Natural killer cell (primary cell): ENCODE results near the gene IER5L. TPM values are rescaled to one million over a fixed set of nuclear protein-coding genes. Genes with fewer than 3 reads are reported as not detected.
"Not testable (repeated sequence)": the region's sequence is repeated elsewhere in the genome, so short reads cannot be mapped to it uniquely, and the experiment has no call there.

ENCODE experiments used
- ATAC-seq, 3 donors: fragments of 150-1000 bp in 2 of 3; fragments of 200-7000 bp in 1 of 3; cut with Tn5 transposase; 1 replicate in 1 of 3; 2 replicates in 2 of 3; pipeline ENCODE4 v1.10.0; 2021; ENCODE audit warnings: mild to moderate bottlenecking in 2 of 3, moderate library complexity in 2 of 3
- DNase-seq, 2 donors: peaks; one replicate each; pipeline versions ENCODE4 v3.0.0 to v3.0.0-alpha.2; 2013 to 2021; ENCODE audit warnings: mixed read lengths in 1 of 2
- H3K27ac ChIP-seq: one replicate; pipeline ENCODE4 v1.5.1; 2013; ENCODE audit warnings: mild to moderate bottlenecking, low read length
- H3K27me3 ChIP-seq: one replicate; pipeline ENCODE4 v1.6.1; 2013; ENCODE audit warnings: low read length; ENCODE audit not compliant: control insufficient read depth, insufficient read depth
- H3K36me3 ChIP-seq: one replicate; pipeline ENCODE4 v1.6.1; 2013; ENCODE audit warnings: low read length; ENCODE audit not compliant: control insufficient read depth, insufficient read depth
- H3K4me1 ChIP-seq: one replicate; pipeline ENCODE4 v1.6.1; 2013; ENCODE audit warnings: low read length; ENCODE audit not compliant: control insufficient read depth, insufficient read depth
- H3K4me3 ChIP-seq: one replicate; pipeline ENCODE4 v1.5.1; 2013; ENCODE audit warnings: low read length
- H3K9me3 ChIP-seq: one replicate; pipeline ENCODE4 v1.6.1; 2013; ENCODE audit warnings: low read length; ENCODE audit not compliant: control insufficient read depth, insufficient read depth
- H3K27ac Mint-ChIP-seq, 2 donors: one replicate each; pipeline ENCODE4 v1.8.0; 2022; ENCODE audit warnings: mild to moderate bottlenecking in 2 of 2, mixed read lengths in 2 of 2, moderate library complexity in 1 of 2
- H3K27me3 Mint-ChIP-seq, 2 donors: one replicate each; pipeline ENCODE4 v1.8.0; 2022; ENCODE audit warnings: low read depth in 2 of 2, mixed read lengths in 2 of 2
- H3K36me3 Mint-ChIP-seq: one replicate; pipeline ENCODE4 v1.8.0; 2022; ENCODE audit warnings: mixed read lengths
- H3K4me1 Mint-ChIP-seq, 2 donors: one replicate each; pipeline ENCODE4 v1.8.0; 2022; ENCODE audit warnings: mixed read lengths in 2 of 2
- H3K4me3 Mint-ChIP-seq: one replicate; pipeline ENCODE4 v1.8.0; 2022; ENCODE audit warnings: mild to moderate bottlenecking, moderate library complexity, mixed read lengths
- H3K9me3 Mint-ChIP-seq, 2 donors: one replicate each; pipeline ENCODE4 v1.8.0; 2022; ENCODE audit warnings: mixed read lengths in 2 of 2
- WGBS: methylation state at CpG from one replicate; pipeline ENCODE4 v1.1.7; 2013; ENCODE audit warnings: missing lambda C conversion rate; ENCODE audit not compliant: insufficient coverage; 5-methylcytosine and 5-hydroxymethylcytosine counted together
- intact Hi-C: fragments of 100-400 bp; cut with micrococcal nuclease; formaldehyde crosslinking; loops from one replicate; pipeline ENCODE4 v1.14.2; 2022
- total RNA-seq, 4 donors: library from RNA; stranded (reverse); fragments of 120-200 nt in 1 of 4; gene quantifications; one replicate each; pipeline versions ENCODE4 v1.2.3 to v1.2.4, GENCODE V29; 2013 to 2022
- TF ChIP-seq, protein P1 (sequence below): fragments of 200-600 bp; IDR thresholded peaks from one replicate; pipeline ENCODE4 v1.8.0; 2022; ENCODE audit warnings: antibody characterized with exemption

The IER5L gene
- total RNA-seq, 3 donors from 2014 or later (not counting 1 experiment from before 2014, with no cell fraction given) = 1.4 to 3.9 (median 2.8) TPM

DNA sequence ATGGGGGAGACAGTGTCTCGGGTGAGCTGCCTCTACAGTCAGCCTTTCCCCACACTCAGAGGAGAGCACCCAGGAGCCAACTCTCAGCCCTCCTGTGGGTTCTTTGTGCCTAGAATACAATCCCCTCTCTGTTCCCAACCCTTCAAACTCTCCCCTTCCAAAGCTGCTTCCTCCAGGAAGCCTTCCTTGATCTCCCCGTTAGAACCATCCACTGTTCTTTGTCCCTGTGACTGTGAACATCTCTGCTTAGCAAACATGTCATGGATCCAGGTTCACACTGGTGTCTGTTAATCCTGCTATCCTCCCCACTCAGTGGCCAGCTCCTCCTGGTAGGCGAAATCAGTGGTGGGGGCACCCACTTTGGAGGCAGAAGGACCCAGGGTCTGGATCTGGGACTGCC lies 16.2 kb upstream of the IER5L start:
- ATAC-seq (no peak), DNase-seq (no peak)
- H3K4me3 ChIP-seq = no peak overlapping the region
- H3K36me3 Mint-ChIP-seq = peaks cover 8% of the 10 kb centered on the region
- peaks cover 2% of the 10 kb centered on the region for H3K27me3 ChIP-seq
- H3K36me3 ChIP-seq = no peaks in the 10 kb centered on the region
- no peak overlapping the region for H3K27ac Mint-ChIP-seq
- H3K4me1 Mint-ChIP-seq = no peaks in the 10 kb centered on the region
- intact Hi-C loops = no loop called here
- H3K27ac ChIP-seq = no peak overlapping the region
- no peak overlapping the region for H3K4me3 Mint-ChIP-seq
- H3K27me3 Mint-ChIP-seq = peaks cover 14 to 21% of the 10 kb centered on the region in 2 donors
- no peaks in the 10 kb centered on the region for H3K4me1 ChIP-seq
- H3K9me3 Mint-ChIP-seq = no peaks in the 10 kb centered on the region
- TF ChIP-seq, protein P1, sequence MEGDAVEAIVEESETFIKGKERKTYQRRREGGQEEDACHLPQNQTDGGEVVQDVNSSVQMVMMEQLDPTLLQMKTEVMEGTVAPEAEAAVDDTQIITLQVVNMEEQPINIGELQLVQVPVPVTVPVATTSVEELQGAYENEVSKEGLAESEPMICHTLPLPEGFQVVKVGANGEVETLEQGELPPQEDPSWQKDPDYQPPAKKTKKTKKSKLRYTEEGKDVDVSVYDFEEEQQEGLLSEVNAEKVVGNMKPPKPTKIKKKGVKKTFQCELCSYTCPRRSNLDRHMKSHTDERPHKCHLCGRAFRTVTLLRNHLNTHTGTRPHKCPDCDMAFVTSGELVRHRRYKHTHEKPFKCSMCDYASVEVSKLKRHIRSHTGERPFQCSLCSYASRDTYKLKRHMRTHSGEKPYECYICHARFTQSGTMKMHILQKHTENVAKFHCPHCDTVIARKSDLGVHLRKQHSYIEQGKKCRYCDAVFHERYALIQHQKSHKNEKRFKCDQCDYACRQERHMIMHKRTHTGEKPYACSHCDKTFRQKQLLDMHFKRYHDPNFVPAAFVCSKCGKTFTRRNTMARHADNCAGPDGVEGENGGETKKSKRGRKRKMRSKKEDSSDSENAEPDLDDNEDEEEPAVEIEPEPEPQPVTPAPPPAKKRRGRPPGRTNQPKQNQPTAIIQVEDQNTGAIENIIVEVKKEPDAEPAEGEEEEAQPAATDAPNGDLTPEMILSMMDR = no peak
- peaks cover 3% of the 10 kb centered on the region for H3K9me3 ChIP-seq
- 78% methylated on average over 3 of the region's 3 CpGs for WGBS

DNA sequence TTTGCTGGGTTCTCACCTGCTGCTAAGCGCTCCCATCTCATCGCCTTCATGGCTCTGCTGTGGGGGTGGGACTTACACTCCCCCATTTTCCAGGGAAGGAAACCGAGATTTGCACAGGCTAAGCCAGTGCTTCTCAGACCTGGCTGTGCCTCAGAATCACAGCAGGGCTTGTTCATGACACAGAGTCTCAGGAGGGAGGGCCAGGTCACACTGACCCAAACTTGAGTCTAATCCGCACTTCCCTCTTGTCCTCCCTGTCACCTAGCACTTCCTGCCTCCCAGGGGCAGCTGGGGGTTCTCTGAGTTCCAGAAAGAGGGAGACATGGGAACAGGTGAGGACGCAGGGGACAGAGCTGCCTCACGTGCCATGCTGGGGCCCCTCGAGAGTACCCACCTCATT lies 15.6 kb upstream of the IER5L start:
- H3K4me1 ChIP-seq = no peaks in the 10 kb centered on the region
- no peak overlapping the region for H3K4me3 ChIP-seq
- H3K4me1 Mint-ChIP-seq = no peaks in the 10 kb centered on the region
- no peak overlapping the region for H3K27ac Mint-ChIP-seq
- 84% methylated on average over 7 of the region's 7 CpGs for WGBS
- DNase-seq (no peak), ATAC-seq (no peak)
- intact Hi-C loops = no loop called here
- peaks cover 8% of the 10 kb centered on the region for H3K36me3 Mint-ChIP-seq
- no peaks in the 10 kb centered on the region for H3K9me3 Mint-ChIP-seq
- peaks cover 9 to 21% of the 10 kb centered on the region in 2 donors for H3K27me3 Mint-ChIP-seq
- H3K9me3 ChIP-seq = peaks cover 3% of the 10 kb centered on the region
- no peaks in the 10 kb centered on the region for H3K36me3 ChIP-seq
- H3K4me3 Mint-ChIP-seq = no peak overlapping the region
- H3K27ac ChIP-seq = no peak overlapping the region
- TF ChIP-seq, protein P1 = no peak
- peaks cover 2% of the 10 kb centered on the region for H3K27me3 ChIP-seq

DNA sequence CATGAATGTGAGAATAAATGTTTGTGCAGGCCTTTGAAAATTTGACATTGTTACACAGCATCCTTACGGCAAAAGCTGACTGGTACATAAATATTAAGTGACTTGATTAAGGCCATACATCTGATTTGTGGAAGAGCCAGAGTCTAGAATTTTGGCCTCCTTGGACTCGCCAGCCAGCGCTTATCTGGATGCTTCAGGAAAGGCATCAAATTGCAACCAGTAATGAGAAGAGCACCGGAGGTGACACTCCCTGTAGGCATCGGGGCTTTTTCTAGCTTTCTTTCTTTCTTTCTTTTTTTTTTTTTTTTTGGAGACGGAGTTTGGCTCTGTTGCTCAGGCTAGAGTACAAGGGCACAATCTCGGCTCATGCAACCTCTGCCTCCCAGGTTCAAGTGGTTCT lies 13.2 kb upstream of the IER5L start:
- H3K27ac Mint-ChIP-seq = no peak overlapping the region
- no peaks in the 10 kb centered on the region for H3K27me3 ChIP-seq
- no peak overlapping the region for H3K27ac ChIP-seq
- DNase-seq (no peak), ATAC-seq (no peak)
- WGBS = 95% methylated on average over 7 of the region's 7 CpGs
- H3K36me3 Mint-ChIP-seq = peaks cover 8% of the 10 kb centered on the region
- no peak overlapping the region for H3K4me3 Mint-ChIP-seq
- H3K9me3 Mint-ChIP-seq = no peaks in the 10 kb centered on the region
- H3K27me3 Mint-ChIP-seq = peaks cover 6 to 21% of the 10 kb centered on the region in 2 donors
- H3K4me1 Mint-ChIP-seq = no peaks in the 10 kb centered on the region
- H3K36me3 ChIP-seq = no peaks in the 10 kb centered on the region
- intact Hi-C loops = no loop called here
- H3K4me3 ChIP-seq = no peak overlapping the region
- no peaks in the 10 kb centered on the region for H3K4me1 ChIP-seq
- TF ChIP-seq, protein P1 = no peak
- H3K9me3 ChIP-seq = peaks cover 6% of the 10 kb centered on the region

DNA sequence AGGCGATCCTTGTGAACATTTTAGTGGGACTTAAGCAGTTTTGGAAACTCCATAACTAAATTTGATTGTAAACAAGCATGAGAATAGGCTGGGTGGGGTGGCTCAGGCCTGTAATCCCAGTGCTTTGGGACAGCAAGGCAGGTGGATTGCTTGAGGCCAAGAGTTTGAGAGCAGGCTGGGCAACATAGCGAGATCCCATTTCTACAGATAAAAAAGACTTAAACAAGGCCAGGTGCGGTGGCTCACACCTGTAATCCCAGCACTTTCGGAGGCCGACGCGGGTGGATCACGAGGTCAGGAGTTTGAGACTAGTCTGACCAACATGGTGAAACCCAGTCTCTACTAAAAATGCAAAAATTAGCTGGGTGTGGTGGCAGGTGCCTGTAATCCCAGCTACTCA lies 11.9 kb upstream of the IER5L start:
- H3K9me3 Mint-ChIP-seq, H3K4me3 Mint-ChIP-seq, H3K4me3 ChIP-seq, H3K36me3 ChIP-seq, intact Hi-C loops, DNase-seq, H3K9me3 ChIP-seq, H3K27ac ChIP-seq, H3K4me1 Mint-ChIP-seq, H3K27ac Mint-ChIP-seq, H3K27me3 ChIP-seq, ATAC-seq, H3K36me3 Mint-ChIP-seq, H3K4me1 ChIP-seq: not testable (repeated sequence)
- peaks cover 6 to 21% of the 10 kb centered on the region in 2 donors for H3K27me3 Mint-ChIP-seq
- WGBS = 94% methylated on average over 8 of the region's 8 CpGs
